HG02970 (cell line): Measurements from ENCODE around the gene PRICKLE2.

Experiments
- ATAC-seq: cut with Tn5 transposase; IDR thresholded peaks from one replicate; pipeline ENCODE4 v1.9.1; 2021; ENCODE audit warnings: mild to moderate bottlenecking, moderate library complexity, moderate number of reproducible peaks; ENCODE audit not compliant: unreplicated experiment, low FRiP score

Gene PRICKLE2

GRCh38 chr3:64254443-64254842 is 29.2 kb upstream of the PRICKLE2 start:
- ATAC-seq, result no peak

GRCh38 chr3:64253689-64254088 is 28.4 kb upstream of the PRICKLE2 start:
- no peak for ATAC-seq

- no peak for ATAC-seq
Measured at GRCh38 chr3:64251019-64251418, 25.8 kb upstream of the PRICKLE2 start.

- no peak for ATAC-seq
Measured at GRCh38 chr3:64247991-64248646, 22.9 kb upstream of the PRICKLE2 start.

- no peak for ATAC-seq
Measured at GRCh38 chr3:64244011-64244942, 19.0 kb upstream of the PRICKLE2 start.

GRCh38 chr3:64242435-64242834 is 17.2 kb upstream of the PRICKLE2 start:
- no peak for ATAC-seq

- ATAC-seq, result no peak
Measured at GRCh38 chr3:64240959-64241358, 15.7 kb upstream of the PRICKLE2 start.

GRCh38 chr3:64240396-64240795 is 15.1 kb upstream of the PRICKLE2 start:
- no peak for ATAC-seq

- no peak for ATAC-seq
Measured at GRCh38 chr3:64239841-64240240, 14.6 kb upstream of the PRICKLE2 start.

GRCh38 chr3:64238971-64239667 is 13.9 kb upstream of the PRICKLE2 start:
- ATAC-seq, result no peak

- ATAC-seq, result no peak
Measured at GRCh38 chr3:64237083-64237482, 11.8 kb upstream of the PRICKLE2 start.

- ATAC-seq, result no peak
Measured at GRCh38 chr3:64235605-64236004, 10.3 kb upstream of the PRICKLE2 start.

GRCh38 chr3:64234571-64234970 is 9.3 kb upstream of the PRICKLE2 start:
- no peak for ATAC-seq

- no peak for ATAC-seq
Measured at GRCh38 chr3:64232821-64233220, 7.6 kb upstream of the PRICKLE2 start.

GRCh38 chr3:64229903-64230302 is 4.6 kb upstream of the PRICKLE2 start:
- ATAC-seq, result no peak

GRCh38 chr3:64228110-64228509 is 2.8 kb upstream of the PRICKLE2 start:
- ATAC-seq, result no peak

GRCh38 chr3:64226730-64227129 is 1.5 kb upstream of the PRICKLE2 start:
- ATAC-seq, result no peak

GRCh38 chr3:64225695-64226499 is 631 bp upstream of the PRICKLE2 start:
- peak; percentile 16 for ATAC-seq

- ATAC-seq, result no peak
Measured at GRCh38 chr3:64223791-64224745, 1.2 kb downstream of the PRICKLE2 start.
